ENCODE measurements around the gene THSD4. TPM values are rescaled to one million over a fixed set of nuclear protein-coding genes. Genes with fewer than 3 reads are reported as not detected.
A peak's percentile ranks its signal among the peaks of the same experiment; 100 is the strongest.

Gene THSD4
- total RNA-seq, 2 experiments from 2014 or later: not detected

DNA sequence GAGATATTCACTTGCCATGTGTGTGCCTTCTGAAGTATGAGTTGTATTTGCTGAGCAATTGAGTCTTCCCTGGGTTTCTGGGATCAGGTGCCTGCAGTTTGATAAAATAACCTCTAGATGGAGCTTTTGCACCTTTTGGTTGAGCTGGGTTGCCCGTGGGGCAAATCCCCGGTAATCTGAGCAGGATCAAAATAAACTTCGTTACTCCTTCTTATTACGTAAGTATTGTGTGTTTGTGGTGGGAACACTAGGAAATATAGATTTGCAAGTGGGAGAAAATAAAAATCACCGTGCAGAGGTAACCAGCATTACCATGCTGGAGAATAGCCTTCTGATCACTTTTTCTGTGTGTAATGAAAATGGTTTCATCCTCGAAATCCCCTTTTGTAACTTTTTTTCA is 417.7 kb downstream of the THSD4 start:
- BruUV-seq (replicated peaks): no TSS peak
- H3K27ac ChIP-seq (ENCODE audit: low read depth, low read length, poor library complexity, severe bottlenecking): no peak overlapping the region
- no peaks in the 10 kb centered on the region for H3K9me3 ChIP-seq (ENCODE audit: low read length)
- no peak overlapping the region for H2AFZ ChIP-seq (ENCODE audit: low read length)
- H3K4me1 ChIP-seq (ENCODE audit: insufficient read depth, low read length, poor library complexity, severe bottlenecking): no peaks in the 10 kb centered on the region
- no peak overlapping the region for H3K4me3 ChIP-seq (ENCODE audit: low read depth, low read length, poor library complexity, severe bottlenecking)
- ChIA-PET CTCF (ENCODE audit: unreplicated experiment) (no interaction called here), POLR2A (no interaction called here)
- no peak overlapping the region for H3K4me2 ChIP-seq (ENCODE audit: low read length)
- peak; percentile 27 for DNase-seq (ENCODE audit: low spot score)
- no peaks in the 10 kb centered on the region for H3K36me3 ChIP-seq (ENCODE audit: insufficient read depth, low read length)
- no peaks in the 10 kb centered on the region for H4K20me1 ChIP-seq (ENCODE audit: insufficient read depth, low read length)
- intact Hi-C loops (cut with micrococcal nuclease; ENCODE audit: unreplicated experiment): no loop called here
- peak; percentile 80 for TF ChIP-seq CTCF (conservative IDR thresholded peaks at IDR 0.05; ENCODE audit: low read length)
- TF ChIP-seq EZH2phosphoT487 (IDR thresholded peaks at IDR 0.05; ENCODE audit: borderline replicate concordance, low read depth, low read length): no peak
- H3K79me2 ChIP-seq (ENCODE audit: insufficient read depth, low read depth, low read length): no peaks in the 10 kb centered on the region
- no peaks in the 10 kb centered on the region for H3K9me2 ChIP-seq (ENCODE audit: insufficient read depth, low read length)

- no peak for DNase-seq (ENCODE audit: low spot score)
- Histone ChIP-seq H3K9me3 (ENCODE audit: low read length) (no peaks in the 10 kb centered on the region), H3K4me2 (ENCODE audit: low read length) (no peak overlapping the region), H2AFZ (ENCODE audit: low read length) (no peak overlapping the region), H3K4me3 (ENCODE audit: low read depth, low read length, poor library complexity, severe bottlenecking) (no peak overlapping the region), H4K20me1 (ENCODE audit: insufficient read depth, low read length) (no peaks in the 10 kb centered on the region), H3K36me3 (ENCODE audit: insufficient read depth, low read length) (no peaks in the 10 kb centered on the region), H3K27ac (ENCODE audit: low read depth, low read length, poor library complexity, severe bottlenecking) (no peak overlapping the region), H3K4me1 (ENCODE audit: insufficient read depth, low read length, poor library complexity, severe bottlenecking) (no peaks in the 10 kb centered on the region), H3K79me2 (ENCODE audit: insufficient read depth, low read depth, low read length) (no peaks in the 10 kb centered on the region), H3K9me2 (ENCODE audit: insufficient read depth, low read length) (no peaks in the 10 kb centered on the region)
- intact Hi-C loops (cut with micrococcal nuclease; ENCODE audit: unreplicated experiment): no loop called here
- TF ChIP-seq CTCF (conservative IDR thresholded peaks at IDR 0.05; ENCODE audit: low read length): no peak
- no peak for TF ChIP-seq EZH2phosphoT487 (IDR thresholded peaks at IDR 0.05; ENCODE audit: borderline replicate concordance, low read depth, low read length)
- BruUV-seq (replicated peaks): no TSS peak
- POLR2A ChIA-PET: no interaction called here
- CTCF ChIA-PET (ENCODE audit: unreplicated experiment): no interaction called here
These were observed 422.9 kb downstream of the THSD4 start for GRCh38 chr15:71538181-71538580.

DNA sequence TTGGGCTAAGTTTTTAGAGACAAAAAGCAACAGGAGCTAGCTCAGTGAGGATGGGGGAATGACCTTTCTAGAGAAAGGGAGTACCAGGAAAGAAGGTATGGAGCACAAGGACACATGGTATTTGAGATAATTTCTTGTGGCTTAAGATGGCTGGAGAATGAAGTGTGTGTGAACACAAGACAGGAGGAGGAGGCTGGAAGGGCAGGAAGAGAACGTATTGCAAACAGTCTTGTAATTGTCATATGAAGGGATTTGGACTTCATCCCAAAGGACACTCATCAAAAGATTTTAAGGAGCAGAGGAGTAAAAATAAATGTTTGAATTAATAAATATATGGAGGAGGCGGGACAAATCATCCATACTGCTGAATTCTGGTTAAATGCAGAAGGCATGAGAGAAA is 426.5 kb downstream of the THSD4 start:
- no TSS peak for BruUV-seq (replicated peaks)
- Histone ChIP-seq H2AFZ (ENCODE audit: low read length) (no peak overlapping the region), H3K36me3 (ENCODE audit: insufficient read depth, low read length) (no peaks in the 10 kb centered on the region), H3K4me1 (ENCODE audit: insufficient read depth, low read length, poor library complexity, severe bottlenecking) (no peaks in the 10 kb centered on the region), H4K20me1 (ENCODE audit: insufficient read depth, low read length) (no peaks in the 10 kb centered on the region), H3K9me3 (ENCODE audit: low read length) (no peaks in the 10 kb centered on the region), H3K4me2 (ENCODE audit: low read length) (no peak overlapping the region), H3K27ac (ENCODE audit: low read depth, low read length, poor library complexity, severe bottlenecking) (no peak overlapping the region), H3K9me2 (ENCODE audit: insufficient read depth, low read length) (no peaks in the 10 kb centered on the region), H3K4me3 (ENCODE audit: low read depth, low read length, poor library complexity, severe bottlenecking) (no peak overlapping the region), H3K79me2 (ENCODE audit: insufficient read depth, low read depth, low read length) (no peaks in the 10 kb centered on the region)
- TF ChIP-seq EZH2phosphoT487 (IDR thresholded peaks at IDR 0.05; ENCODE audit: borderline replicate concordance, low read depth, low read length) (no peak), CTCF (conservative IDR thresholded peaks at IDR 0.05; ENCODE audit: low read length) (no peak)
- ChIA-PET CTCF (ENCODE audit: unreplicated experiment) (no interaction called here), POLR2A (no interaction called here)
- no peak for DNase-seq (ENCODE audit: low spot score)
- intact Hi-C loops (cut with micrococcal nuclease; ENCODE audit: unreplicated experiment): no loop called here
